Gastrocnemius medialis (tissue), 4 donors: ENCODE measurements around the gene STKLD1. TPM values are rescaled to one million over a fixed set of nuclear protein-coding genes. Genes with fewer than 3 reads are reported as not detected.

Source experiments
- ATAC-seq, 2 donors: fragments of 150-250 bp; one replicate each; pipeline ENCODE4 v1.9.1; 2016
- DNase-seq, 2 donors: peaks; one replicate each; pipeline ENCODE4 v3.0.0-alpha.2; 2019
- H3K27ac ChIP-seq, 4 donors: fragments of 200-600 bp; sonication (generic); 1 replicate in 1 of 4; 2 replicates in 3 of 4; pipeline ENCODE4 v1.5.1; 2016 to 2018; ENCODE audit warnings: mild to moderate bottlenecking in 2 of 4, moderate library complexity in 1 of 4
- H3K27me3 ChIP-seq, 3 donors: fragments of 200-600 bp; sonication (generic) in 2 of 3; 1 replicate in 1 of 3; 2 replicates in 2 of 3; pipeline versions ENCODE4 v1.5.1 to v1.6.0; 2016 to 2019; ENCODE audit warnings: mild to moderate bottlenecking in 1 of 3, moderate library complexity in 1 of 3
- H3K36me3 ChIP-seq, 2 donors: fragments of 200-600 bp; sonication (generic) in 1 of 2; one replicate each; pipeline ENCODE4 v1.5.1; 2017 to 2018
- H3K4me1 ChIP-seq, 2 donors: fragments of 200-600 bp; sonication (generic) in 1 of 2; one replicate each; pipeline ENCODE4 v1.5.1; 2016 to 2017; ENCODE audit warnings: mild to moderate bottlenecking in 2 of 2
- H3K4me3 ChIP-seq, 4 donors: fragments of 200-600 bp; sonication (generic) in 3 of 4; 1 replicate in 1 of 4; 2 replicates in 3 of 4; pipeline ENCODE4 v1.5.1; 2016 to 2019; ENCODE audit warnings: mild to moderate bottlenecking in 2 of 4
- H3K9me3 ChIP-seq, 3 donors: fragments of 200-600 bp; sonication (generic) in 2 of 3; 1 replicate in 1 of 3; 2 replicates in 2 of 3; pipeline ENCODE4 v1.5.1; 2016 to 2019
- CTCF ChIP-seq, 5 experiments: fragments of 450-650 bp in 3 of 5; fragments of 200-600 bp in 2 of 5; sonication (generic) in 2 of 5; IDR thresholded peaks in 4 of 5; conservative IDR thresholded peaks in 1 of 5; 1 replicate in 4 of 5; 2 replicates in 1 of 5; pipeline ENCODE4 v1.5.1; 2016 to 2019; ENCODE audit warnings: antibody characterized with exemption in 5 of 5, mild to moderate bottlenecking in 3 of 5, moderate library complexity in 3 of 5
- POLR2A ChIP-seq, 2 donors: fragments of 450-650 bp; IDR thresholded peaks; one replicate each; pipeline ENCODE4 v1.6.1; 2017; ENCODE audit warnings: antibody characterized with exemption in 2 of 2, mild to moderate bottlenecking in 2 of 2, moderate library complexity in 2 of 2
- in situ Hi-C, 4 donors: fragments of 200-750 bp; cut with MboI; loops; one replicate each; pipeline versions ENCODE4 v1.15.0 to v1.8.0; 2017; ENCODE audit warnings: low sequenced_read_pairs in 4 of 4
- intact Hi-C: fragments of 100-400 bp; cut with DNase I; formaldehyde crosslinking; loops from one replicate; pipeline ENCODE4 v1.15.1; 2023; ENCODE audit warnings: low total_unique reads
- total RNA-seq, 4 donors: library from RNA; depleted of rRNA; stranded (reverse); fragments of >200 nt; gene quantifications; one replicate each; pipeline versions ENCODE4 v1.1.0 to v1.2.3, GENCODE V29; 2016

The STKLD1 gene
- total RNA-seq, 4 donors from 2014 or later, result 0.35 to 1.4 (median 1.1) TPM; not detected in 1

- Histone ChIP-seq H3K27ac (no peak overlapping the region), H3K27me3 (no peaks in the 10 kb centered on the region), H3K9me3 (no peaks in the 10 kb centered on the region), H3K36me3 (no peaks in the 10 kb centered on the region), H3K4me1 (peaks cover 17 to 25% of the 10 kb centered on the region in 2 donors), H3K4me3 (no peak overlapping the region)
- DNase-seq (no peak), ATAC-seq (no peak)
- TF ChIP-seq POLR2A (IDR thresholded peaks at IDR 0.05) (no peak), CTCF (IDR thresholded peaks at IDR 0.05 in 4 of 5, conservative IDR thresholded peaks at IDR 0.05 in 1 of 5) (no peak)
- intact Hi-C loops, result loop anchor here (1.0 to 10.0 kb wide), 4 partner anchors 21 to 647 kb away; partner anchors contain the start of genes BRD3OS, REXO4, SURF1 and SURF2
- in situ Hi-C loops, result no loop called here
Measured at GRCh38 chr9:133377721-133378216, 1.6 kb downstream of the STKLD1 start.

- DNase-seq (no peak), ATAC-seq (no peak)
- no peak for TF ChIP-seq POLR2A (IDR thresholded peaks at IDR 0.05)
- no peak for TF ChIP-seq CTCF (IDR thresholded peaks at IDR 0.05 in 4 of 5, conservative IDR thresholded peaks at IDR 0.05 in 1 of 5)
- Histone ChIP-seq H3K4me1 (peaks cover 16 to 19% of the 10 kb centered on the region in 2 donors), H3K9me3 (no peaks in the 10 kb centered on the region), H3K27me3 (no peaks in the 10 kb centered on the region), H3K4me3 (no peak overlapping the region), H3K27ac (no peak overlapping the region), H3K36me3 (no peaks in the 10 kb centered on the region)
- in situ Hi-C loops (no loop called here), intact Hi-C loops (loop anchor here (5.0 to 10.0 kb wide), 2 partner anchors 39 to 646 kb away; partner anchors contain the start of genes BRD3OS and REXO4)
Measured at GRCh38 chr9:133378408-133378962, 2.3 kb downstream of the STKLD1 start.

GRCh38 chr9:133379153-133380086, 3.3 kb downstream of the STKLD1 start:
- Histone ChIP-seq H3K9me3 (no peaks in the 10 kb centered on the region), H3K4me3 (no peak overlapping the region), H3K27ac (no peak overlapping the region), H3K36me3 (no peaks in the 10 kb centered on the region), H3K4me1 (peaks cover 10 to 12% of the 10 kb centered on the region in 2 donors), H3K27me3 (no peaks in the 10 kb centered on the region)
- in situ Hi-C loops (no loop called here), intact Hi-C loops (loop anchor here (5.0 to 10.0 kb wide), 2 partner anchors 38 to 645 kb away; partner anchors contain the start of genes BRD3OS and REXO4)
- no peak for TF ChIP-seq POLR2A (IDR thresholded peaks at IDR 0.05)
- no peak for TF ChIP-seq CTCF (IDR thresholded peaks at IDR 0.05 in 4 of 5, conservative IDR thresholded peaks at IDR 0.05 in 1 of 5)
- DNase-seq (no peak), ATAC-seq (no peak)

- Histone ChIP-seq H3K4me3 (no peak overlapping the region), H3K27ac (no peak overlapping the region), H3K27me3 (no peaks in the 10 kb centered on the region), H3K4me1 (peaks cover 5% of the 10 kb centered on the region in 2 donors), H3K36me3 (no peaks in the 10 kb centered on the region), H3K9me3 (no peaks in the 10 kb centered on the region)
- intact Hi-C loops (no loop called here), in situ Hi-C loops (no loop called here)
- TF ChIP-seq CTCF (IDR thresholded peaks at IDR 0.05 in 4 of 5, conservative IDR thresholded peaks at IDR 0.05 in 1 of 5), result no peak
- no peak for TF ChIP-seq POLR2A (IDR thresholded peaks at IDR 0.05)
- ATAC-seq (no peak), DNase-seq (no peak)
Measured at GRCh38 chr9:133380734-133381133, 4.6 kb downstream of the STKLD1 start.
